GM18499 (cell line): Measurements from ENCODE around the gene AMN1.

Source experiments
- ATAC-seq: cut with Tn5 transposase; IDR thresholded peaks from one replicate; pipeline ENCODE4 v1.9.1; 2021; ENCODE audit warnings: moderate number of reproducible peaks; ENCODE audit not compliant: insufficient read depth, unreplicated experiment

AMN1 gene

GRCh38 chr12:31634620-31635019, 94.2 kb downstream of the AMN1 start:
- ATAC-seq: no peak

- ATAC-seq: no peak
Measured at GRCh38 chr12:31633464-31633863, 95.4 kb downstream of the AMN1 start.

GRCh38 chr12:31631809-31632208, 97.0 kb downstream of the AMN1 start:
- ATAC-seq: no peak

- no peak for ATAC-seq
Measured at GRCh38 chr12:31631023-31631724, 97.6 kb downstream of the AMN1 start.

- ATAC-seq: no peak
Measured at GRCh38 chr12:31629756-31630732, 98.8 kb downstream of the AMN1 start.

GRCh38 chr12:31627456-31628054, 101.3 kb downstream of the AMN1 start:
- no peak for ATAC-seq

GRCh38 chr12:31626270-31626995, 102.4 kb downstream of the AMN1 start:
- ATAC-seq: no peak

GRCh38 chr12:31622038-31622437, 106.8 kb downstream of the AMN1 start:
- no peak for ATAC-seq
